ENCODE measurements around the gene NEO1. TPM values are rescaled to one million over a fixed set of nuclear protein-coding genes. Genes with fewer than 3 reads are reported as not detected.

Gene NEO1
- total RNA-seq, 4 donors from 2014 or later = 60.2 to 127 (median 115) TPM

GRCh38 chr15:73333001-73333400 is 280.7 kb downstream of the NEO1 start:
- Histone ChIP-seq H3K4me1 (no peaks in the 10 kb centered on the region), H3K9me3 (no peaks in the 10 kb centered on the region), H3K4me3 (no peak overlapping the region), H3K27ac (no peak overlapping the region), H3K27me3 (no peaks in the 10 kb centered on the region), H3K36me3 (no peaks in the 10 kb centered on the region)
- peak in 1 of 3 donors; percentile 14 for DNase-seq
- no peak for TF ChIP-seq CTCF (IDR thresholded peaks at IDR 0.05)
- no peak for TF ChIP-seq POLR2A (IDR thresholded peaks at IDR 0.05)

- no peaks in the 10 kb centered on the region for H3K9me3 ChIP-seq
- H3K27ac ChIP-seq = no peak overlapping the region
- H3K36me3 ChIP-seq = no peaks in the 10 kb centered on the region
- H3K4me3 ChIP-seq = no peak overlapping the region
- no peaks in the 10 kb centered on the region for H3K4me1 ChIP-seq
- TF ChIP-seq CTCF (IDR thresholded peaks at IDR 0.05) = no peak
- no peak for TF ChIP-seq POLR2A (IDR thresholded peaks at IDR 0.05)
- no peaks in the 10 kb centered on the region for H3K27me3 ChIP-seq
- peak in 1 of 3 donors; percentile 15 for DNase-seq
Measured at GRCh38 chr15:73334086-73334485, 281.8 kb downstream of the NEO1 start.

- H3K36me3 ChIP-seq = no peaks in the 10 kb centered on the region
- H3K9me3 ChIP-seq = no peaks in the 10 kb centered on the region
- no peaks in the 10 kb centered on the region for H3K27me3 ChIP-seq
- no peaks in the 10 kb centered on the region for H3K4me1 ChIP-seq
- H3K27ac ChIP-seq = no peak overlapping the region
- peak in 1 of 3 donors; percentile 19 for DNase-seq
- H3K4me3 ChIP-seq = no peak overlapping the region
- no peak for TF ChIP-seq POLR2A (IDR thresholded peaks at IDR 0.05)
- TF ChIP-seq CTCF (IDR thresholded peaks at IDR 0.05) = no peak
Measured at GRCh38 chr15:73335026-73335425, 282.8 kb downstream of the NEO1 start.

GRCh38 chr15:73335471-73335870 is 283.2 kb downstream of the NEO1 start:
- H3K4me3 ChIP-seq = no peak overlapping the region
- H3K9me3 ChIP-seq = no peaks in the 10 kb centered on the region
- H3K36me3 ChIP-seq = no peaks in the 10 kb centered on the region
- H3K27me3 ChIP-seq = no peaks in the 10 kb centered on the region
- no peak for DNase-seq
- TF ChIP-seq POLR2A (IDR thresholded peaks at IDR 0.05) (no peak), CTCF (IDR thresholded peaks at IDR 0.05) (no peak)
- no peaks in the 10 kb centered on the region for H3K4me1 ChIP-seq
- no peak overlapping the region for H3K27ac ChIP-seq

- no peaks in the 10 kb centered on the region for H3K9me3 ChIP-seq
- no peak overlapping the region for H3K4me3 ChIP-seq
- H3K4me1 ChIP-seq = no peaks in the 10 kb centered on the region
- H3K27ac ChIP-seq = no peak overlapping the region
- no peaks in the 10 kb centered on the region for H3K36me3 ChIP-seq
- no peaks in the 10 kb centered on the region for H3K27me3 ChIP-seq
- DNase-seq = no peak
- TF ChIP-seq POLR2A (IDR thresholded peaks at IDR 0.05) (no peak), CTCF (IDR thresholded peaks at IDR 0.05) (no peak)
Measured at GRCh38 chr15:73336756-73337155, 284.5 kb downstream of the NEO1 start.

GRCh38 chr15:73337187-73337586 is 284.9 kb downstream of the NEO1 start:
- Histone ChIP-seq H3K36me3 (no peaks in the 10 kb centered on the region), H3K4me1 (no peaks in the 10 kb centered on the region), H3K27ac (no peak overlapping the region), H3K9me3 (no peaks in the 10 kb centered on the region), H3K27me3 (no peaks in the 10 kb centered on the region), H3K4me3 (no peak overlapping the region)
- DNase-seq = no peak
- TF ChIP-seq POLR2A (IDR thresholded peaks at IDR 0.05) (no peak), CTCF (IDR thresholded peaks at IDR 0.05) (no peak)
